ENCODE results near the gene CREB3. TPM values are rescaled to one million over a fixed set of nuclear protein-coding genes. Genes with fewer than 3 reads are reported as not detected.

CREB3 gene, protein sequence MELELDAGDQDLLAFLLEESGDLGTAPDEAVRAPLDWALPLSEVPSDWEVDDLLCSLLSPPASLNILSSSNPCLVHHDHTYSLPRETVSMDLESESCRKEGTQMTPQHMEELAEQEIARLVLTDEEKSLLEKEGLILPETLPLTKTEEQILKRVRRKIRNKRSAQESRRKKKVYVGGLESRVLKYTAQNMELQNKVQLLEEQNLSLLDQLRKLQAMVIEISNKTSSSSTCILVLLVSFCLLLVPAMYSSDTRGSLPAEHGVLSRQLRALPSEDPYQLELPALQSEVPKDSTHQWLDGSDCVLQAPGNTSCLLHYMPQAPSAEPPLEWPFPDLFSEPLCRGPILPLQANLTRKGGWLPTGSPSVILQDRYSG
- 60.5 and 72.6 TPM in 2 replicates for total RNA-seq

DNA sequence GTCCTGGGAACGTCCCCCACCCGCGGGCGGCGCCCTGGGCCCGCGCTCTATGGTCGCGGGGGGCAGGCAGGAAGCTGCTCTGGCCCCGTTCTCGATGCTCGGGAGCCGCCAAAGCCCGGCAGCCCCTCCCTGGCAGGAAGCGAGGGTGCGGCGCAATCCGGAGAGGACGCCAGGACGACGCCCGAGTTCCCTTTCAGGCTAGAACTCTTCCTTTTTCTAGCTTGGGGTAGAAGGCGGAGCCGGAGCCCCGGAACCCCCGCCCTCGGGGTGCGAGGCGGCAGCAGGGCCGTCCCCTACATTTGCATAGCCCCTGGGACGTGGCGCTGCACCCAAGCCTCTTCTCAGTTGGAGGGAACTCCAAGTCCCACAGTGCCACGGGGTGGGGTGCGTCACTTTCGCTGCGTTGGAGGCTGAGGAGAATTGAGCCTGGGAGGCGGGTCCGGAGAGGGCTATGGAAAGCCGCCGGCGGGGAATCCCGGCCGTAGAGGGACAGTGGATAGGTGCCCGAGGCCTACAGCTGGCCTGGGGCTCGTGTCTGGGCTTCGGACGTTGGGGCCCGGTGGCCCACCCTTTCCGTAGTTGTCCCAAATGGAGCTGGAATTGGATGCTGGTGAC is at the start of gene CREB3, which contains the start of gene TLN1:
TSS of gene CREB3 (plus strand) at position 482 of the 615 bp plus-strand sequence. CDS start at position 589, 107 bp downstream.
TSS of gene TLN1 (minus strand) at position 11 of the 615 bp plus-strand sequence. CDS start 6,501 bp downstream, outside the sequence.

DNA sequence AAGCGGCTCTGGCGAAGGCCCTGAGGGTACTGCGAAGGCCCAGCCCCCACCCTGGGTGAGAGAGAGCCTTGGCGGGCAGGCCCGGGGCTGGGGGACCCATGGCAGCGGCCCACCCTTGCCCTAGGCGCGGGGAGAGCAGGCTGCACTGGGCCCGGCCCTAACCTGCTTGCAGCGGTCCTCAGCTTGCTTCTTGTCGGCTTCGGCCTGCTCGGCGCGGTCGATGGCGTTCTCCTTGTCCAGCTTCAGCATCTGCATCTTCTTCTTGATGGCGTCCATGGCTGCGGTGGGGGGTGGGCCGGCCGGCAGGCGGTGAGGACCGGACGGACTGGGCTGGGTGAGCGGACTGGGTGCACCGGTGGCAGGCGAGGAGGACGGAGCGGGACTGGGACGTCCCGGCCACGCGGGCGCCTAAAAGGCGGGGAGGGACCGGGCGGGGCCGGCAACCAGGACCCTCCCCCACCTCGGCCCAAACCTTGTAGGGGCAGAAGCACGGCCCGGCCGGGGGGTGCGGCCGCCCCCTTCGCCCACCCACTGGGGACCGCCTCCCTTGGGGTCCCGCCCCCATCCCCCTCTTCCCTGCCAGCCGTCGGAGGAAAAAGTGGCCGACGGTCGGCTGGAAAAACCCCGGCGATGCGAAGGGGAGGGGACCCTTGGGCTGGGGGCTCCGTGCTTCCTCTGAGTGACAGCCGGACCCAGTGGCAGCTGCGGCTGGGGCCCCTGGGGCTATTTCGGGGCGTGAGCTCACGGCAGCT is 42.7 kb upstream of the CREB3 start, which contains the start of gene TPM2:
TSS of gene TPM2 (minus strand) at position 384 of the 752 bp plus-strand sequence. CDS start at position 276, 108 bp downstream.

DNA sequence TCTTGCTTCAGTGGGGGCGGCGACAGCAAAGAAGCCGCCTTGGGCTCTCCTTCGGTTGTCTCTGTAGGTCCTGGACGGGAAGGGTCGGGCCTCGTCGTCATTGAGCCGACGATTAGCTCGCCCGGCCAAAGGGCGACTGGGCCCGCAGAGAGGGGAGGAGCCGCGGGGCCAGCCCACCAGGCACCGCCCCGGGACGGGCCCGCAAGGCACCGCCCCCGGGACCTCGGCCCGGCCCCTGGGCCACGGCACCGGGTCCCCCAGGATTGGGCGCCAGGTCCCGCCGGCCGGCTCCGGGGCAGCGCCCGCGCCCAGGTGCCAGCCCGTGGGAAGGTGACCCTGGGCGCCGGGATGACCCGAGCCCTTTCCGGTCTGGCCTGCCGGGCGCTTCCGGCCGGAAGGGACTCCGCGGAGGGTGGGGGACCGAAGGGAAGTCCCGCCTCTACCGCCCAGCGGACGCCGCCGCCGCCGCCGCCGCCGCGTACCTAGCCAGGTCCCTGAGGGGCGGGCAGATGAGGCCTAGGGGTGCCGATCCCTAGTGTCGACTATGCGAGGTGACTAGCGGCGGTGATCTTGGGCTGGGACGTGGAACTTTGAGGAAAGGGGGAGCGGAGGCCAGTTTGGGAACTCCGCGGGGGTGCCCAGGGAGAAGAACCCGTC is 16.5 kb downstream of the CREB3 start, which contains the start of the genes GBA2 and RGP1:
TSS of gene GBA2 (minus strand) at position 371 of the 657 bp plus-strand sequence. CDS start 524 bp downstream, outside the sequence.
TSS of gene RGP1 (plus strand) at position 430 of the 657 bp plus-strand sequence. CDS start 469 bp downstream, outside the sequence.

GRCh38 chr9:35754264-35754663 is 21.8 kb downstream of the CREB3 start, which contains the start of gene MSMP:
MSMP (minus strand) TSS chr9:35754276; CDS start chr9:35754129, 147 bp downstream.

Other genes with a start within 250 kb of the CREB3 start
- 37.6 and 44.4 TPM in 2 replicates for gene RUSC2, start 242.6 kb upstream of the CREB3 start, total RNA-seq
- 14.1 and 16.1 TPM in 2 replicates for gene TESK1, start 127.4 kb upstream of the CREB3 start, total RNA-seq
- gene CD72, start 114.3 kb upstream of the CREB3 start, total RNA-seq = 0.32 and 1.3 TPM in 2 replicates
- 1.3 TPM in 1 of 2 replicates, not detected in the other for gene SIT1, start 81.7 kb upstream of the CREB3 start, total RNA-seq
- gene RMRP, start 74.6 kb upstream of the CREB3 start, total RNA-seq = 11,420 and 19,025 TPM in 2 replicates
- gene CCDC107, start 74.4 kb upstream of the CREB3 start, total RNA-seq = 12.8 and 25.8 TPM in 2 replicates
- gene ARHGEF39, start 67.5 kb upstream of the CREB3 start, total RNA-seq = 0.18 and 0.49 TPM in 2 replicates
- 8.3 and 8.8 TPM in 2 replicates for gene CA9, start 58.7 kb upstream of the CREB3 start, total RNA-seq
- gene TPM2, start 42.7 kb upstream of the CREB3 start, total RNA-seq = 692 and 1,021 TPM in 2 replicates
- gene TLN1, start 471 bp upstream of the CREB3 start, total RNA-seq = 335 and 378 TPM in 2 replicates
- gene GBA2, start 16.6 kb downstream of the CREB3 start, total RNA-seq = 11.7 and 22.2 TPM in 2 replicates
- 10.7 and 15.2 TPM in 2 replicates for gene RGP1, start 16.6 kb downstream of the CREB3 start, total RNA-seq
- 2.0 TPM in 1 of 2 replicates, not detected in the other for gene MSMP, start 21.6 kb downstream of the CREB3 start, total RNA-seq
- 19.9 and 27.5 TPM in 2 replicates for gene NPR2, start 58.9 kb downstream of the CREB3 start, total RNA-seq
- 0.32 and 0.36 TPM in 2 replicates for gene SPAG8, start 79.6 kb downstream of the CREB3 start, total RNA-seq
- gene HINT2, start 82.4 kb downstream of the CREB3 start, total RNA-seq = 19.0 and 24.2 TPM in 2 replicates
- not detected in 2 replicates for gene FAM221B, start 96.1 kb downstream of the CREB3 start, total RNA-seq
- gene TMEM8B, start 96.6 kb downstream of the CREB3 start, total RNA-seq = 2.0 and 2.1 TPM in 2 replicates
- gene OR13J1, start 137.7 kb downstream of the CREB3 start, total RNA-seq = not detected in 2 replicates
- gene HRCT1, start 173.5 kb downstream of the CREB3 start, total RNA-seq = 1.4 and 9.4 TPM in 2 replicates
- 4.5 and 7.5 TPM in 2 replicates for gene SPAAR, start 176.8 kb downstream of the CREB3 start, total RNA-seq
- not detected in 2 replicates for gene OR2S2, start 225.5 kb downstream of the CREB3 start, total RNA-seq